WTC11 (cell line): ENCODE data around the gene NPAS1. TPM values are rescaled to one million over a fixed set of nuclear protein-coding genes. Genes with fewer than 3 reads are reported as not detected.

ENCODE experiments used
- ATAC-seq: fragments of 200-7000 bp; cut with Tn5 transposase; 2 replicates; pipeline ENCODE4 v1.10.0; 2021; ENCODE audit warnings: mild to moderate bottlenecking, moderate library complexity
- CTCF ChIA-PET: fragments of 300-600 bp; sonication (Branson Sonifier 250); formaldehyde crosslinking; loops from one replicate; lab custom pipeline; 2021; ENCODE audit warnings: antibody characterized with exemption; lab: Charles Lee
- POLR2A ChIA-PET: fragments of 350-600 bp; sonication (Branson Sonifier 250); formaldehyde crosslinking; loops from one replicate; lab custom pipeline; 2021; ENCODE audit warnings: antibody characterized with exemption; lab: Charles Lee
- DNase-seq: peaks from one replicate; pipeline ENCODE4 v3.0.0; 2021; ENCODE audit warnings: low spot score
- H3K27ac Mint-ChIP-seq: 2 replicates; pipeline ENCODE4 v1.8.0; 2021; ENCODE audit warnings: mixed read lengths
- H3K27me3 Mint-ChIP-seq: 2 replicates; pipeline ENCODE4 v1.8.0; 2021; ENCODE audit warnings: low read depth, mild to moderate bottlenecking, moderate library complexity, mixed read lengths
- H3K36me3 Mint-ChIP-seq: 2 replicates; pipeline ENCODE4 v1.8.0; 2021; ENCODE audit warnings: mixed read lengths
- H3K4me1 Mint-ChIP-seq: 2 replicates; pipeline ENCODE4 v1.8.0; 2022; ENCODE audit warnings: mixed read lengths
- H3K4me3 Mint-ChIP-seq: 2 replicates; pipeline ENCODE4 v1.8.0; 2021; ENCODE audit warnings: mild to moderate bottlenecking, moderate library complexity, mixed read lengths
- H3K9me3 Mint-ChIP-seq: 2 replicates; pipeline ENCODE4 v1.8.0; 2021; ENCODE audit warnings: mixed read lengths
- AFF4 ChIP-seq: sonication (generic); formaldehyde crosslinking; IDR thresholded peaks from 2 replicates; pipeline ENCODE4 v1.8.1; 2023; ENCODE audit warnings: mild to moderate bottlenecking, missing genetic modification reagents, borderline replicate concordance
- AR ChIP-seq: fragments of 250-450 bp; sonication (Bioruptor Pico); IDR thresholded peaks from 2 replicates; pipeline ENCODE4 v1.9.0; 2021; ENCODE audit warnings: mild to moderate bottlenecking
- ATF1 ChIP-seq: sonication (generic); formaldehyde crosslinking; IDR thresholded peaks from 2 replicates; pipeline ENCODE4 v1.8.1; 2023; ENCODE audit warnings: mild to moderate bottlenecking, moderate library complexity, missing genetic modification reagents
- ATF6 ChIP-seq: sonication (generic); formaldehyde crosslinking; IDR thresholded peaks from 2 replicates; pipeline ENCODE4 v1.8.1; 2023; ENCODE audit warnings: mild to moderate bottlenecking, missing genetic modification reagents
- CBFB ChIP-seq: sonication (generic); formaldehyde crosslinking; IDR thresholded peaks from 2 replicates; pipeline ENCODE4 v1.8.1; 2022; ENCODE audit warnings: mild to moderate bottlenecking, low read depth, missing genetic modification reagents
- ELF4 ChIP-seq: sonication (generic); formaldehyde crosslinking; IDR thresholded peaks from 2 replicates; pipeline ENCODE4 v1.8.1; 2022; ENCODE audit warnings: low read depth, mild to moderate bottlenecking, moderate library complexity, missing genetic modification reagents
- IRF2 ChIP-seq: sonication (generic); formaldehyde crosslinking; IDR thresholded peaks from 2 replicates; pipeline ENCODE4 v1.8.0; 2022; ENCODE audit warnings: low read depth, missing genetic modification reagents, borderline replicate concordance
- MXD4 ChIP-seq: fragments of 250-450 bp; sonication (Bioruptor Pico); IDR thresholded peaks from 2 replicates; pipeline ENCODE4 v1.8.0; 2021; ENCODE audit warnings: mild to moderate bottlenecking, moderate library complexity, borderline replicate concordance
- OVOL2 ChIP-seq: fragments of 250-450 bp; sonication (Bioruptor Pico); IDR thresholded peaks from 2 replicates; pipeline ENCODE4 v1.9.0; 2021; ENCODE audit warnings: mild to moderate bottlenecking, borderline replicate concordance
- RORB ChIP-seq: fragments of 250-450 bp; sonication (Bioruptor Pico); IDR thresholded peaks from 2 replicates; pipeline ENCODE4 v1.9.0; 2021; ENCODE audit warnings: mild to moderate bottlenecking
- SMAD4 ChIP-seq: sonication (generic); formaldehyde crosslinking; IDR thresholded peaks from 2 replicates; pipeline ENCODE4 v1.8.0; 2022; ENCODE audit warnings: mild to moderate bottlenecking, missing genetic modification reagents
- TEAD4 ChIP-seq: sonication (generic); formaldehyde crosslinking; IDR thresholded peaks from 2 replicates; pipeline ENCODE4 v1.8.0; 2022; ENCODE audit warnings: mild to moderate bottlenecking, missing genetic modification reagents
- TP53 ChIP-seq: sonication (generic); formaldehyde crosslinking; IDR thresholded peaks from 2 replicates; pipeline ENCODE4 v1.8.1; 2023; ENCODE audit warnings: mild to moderate bottlenecking, missing genetic modification reagents
- ZNF532 ChIP-seq: fragments of 250-450 bp; sonication (Bioruptor Pico); IDR thresholded peaks from 2 replicates; pipeline ENCODE4 v1.9.0; 2021; ENCODE audit warnings: mild to moderate bottlenecking, borderline replicate concordance
- total RNA-seq: library from RNA; stranded (reverse); gene quantifications from 3 replicates; pipeline ENCODE4 v1.2.3, GENCODE V29; 2021

NPAS1 gene
- total RNA-seq, 1 experiment from 2014 or later: 6.8 TPM

GRCh38 chr19:47056411-47056810 lies 36.8 kb downstream of the NPAS1 start:
- peaks cover 20% of the 10 kb centered on the region for H3K9me3 Mint-ChIP-seq
- POLR2A ChIA-PET: interaction anchor here (0.6 kb wide), 1 partner anchor 74 kb away, joined by 3 read pairs; no protein-coding TSS in a partner anchor
- H3K4me1 Mint-ChIP-seq: peaks cover 8% of the 10 kb centered on the region
- no peak overlapping the region for H3K27ac Mint-ChIP-seq
- CTCF ChIA-PET: interaction anchor here (0.6 to 1.2 kb wide), 2 partner anchors 30 to 43 kb away, joined by 3 read pairs; no protein-coding TSS in a partner anchor
- peaks cover 13% of the 10 kb centered on the region for H3K36me3 Mint-ChIP-seq
- H3K27me3 Mint-ChIP-seq: peaks cover 32% of the 10 kb centered on the region
- DNase-seq (no peak), ATAC-seq (no peak)
- no peak overlapping the region for H3K4me3 Mint-ChIP-seq
- TF ChIP-seq SMAD4 (CRISPR knock-in tag) (no peak), AFF4 (CRISPR knock-in tag) (no peak), IRF2 (CRISPR knock-in tag) (no peak), TP53 (CRISPR knock-in tag) (no peak), ELF4 (CRISPR knock-in tag) (no peak), ZNF532 (CRISPR knock-in tag) (no peak), OVOL2 (no peak), AR (CRISPR knock-in tag) (no peak), TEAD4 (CRISPR knock-in tag) (no peak), RORB (CRISPR knock-in tag) (no peak), ATF6 (no peak), ATF1 (CRISPR knock-in tag) (no peak), MXD4 (CRISPR knock-in tag) (no peak), CBFB (CRISPR knock-in tag) (no peak)
